Cardiac muscle cell (in vitro differentiated cells and primary cell): ENCODE measurements around the gene TNKS1BP1. TPM values are rescaled to one million over a fixed set of nuclear protein-coding genes. Genes with fewer than 3 reads are reported as not detected.

ENCODE experiments used
- DNase-seq, 2 donors: peaks; one replicate each; pipeline versions ENCODE4 v3.0.0 to v3.0.0-alpha.2; 2010 to 2017; ENCODE audit warnings: low read depth in 1 of 2, low spot score in 1 of 2
- H3K27ac ChIP-seq: fragments of 200-600 bp; sonication (generic); 2 replicates; pipeline ENCODE4 v1.5.1; 2016
- H3K27me3 ChIP-seq: fragments of 200-600 bp; sonication (generic); 2 replicates; pipeline ENCODE4 v1.6.0; 2016; ENCODE audit warnings: control low read depth
- H3K36me3 ChIP-seq: fragments of 200-600 bp; sonication (generic); 2 replicates; pipeline ENCODE4 v1.5.1; 2016; ENCODE audit warnings: control low read depth
- H3K4me1 ChIP-seq: fragments of 200-600 bp; sonication (generic); 2 replicates; pipeline ENCODE4 v1.8.1; 2017; ENCODE audit warnings: low read depth, mild to moderate bottlenecking, mixed run types
- H3K4me3 ChIP-seq: fragments of 200-600 bp; sonication (generic); 2 replicates; pipeline ENCODE4 v1.5.1; 2016; ENCODE audit warnings: mild to moderate bottlenecking
- H3K9me3 ChIP-seq: fragments of 200-600 bp; sonication (generic); 2 replicates; pipeline ENCODE4 v1.5.1; 2017; ENCODE audit warnings: low read depth, mild to moderate bottlenecking, control low read depth
- CTCF ChIP-seq: IDR thresholded peaks from 2 replicates; pipeline ENCODE4 v1.5.1; 2012; ENCODE audit warnings: low read depth, mild to moderate bottlenecking, low read length
- polyA plus RNA-seq: library from polyadenylated mRNA; unstranded; fragments of >200 nt; fragmentation: Nextera tagmentation; extraction: Ambion mirVana; gene quantifications from 2 replicates; pipeline ENCODE4 v1.2.1, GENCODE V29; 2016
- total RNA-seq: library from RNA; depleted of rRNA; stranded (reverse); fragments of >200 nt; gene quantifications from 2 replicates; pipeline ENCODE4 v1.2.3, GENCODE V29; 2016

The TNKS1BP1 gene
- total and polyA plus RNA-seq, 2 experiments from 2014 or later, result 62.1 to 69.1 TPM

GRCh38 chr11:57276971-57277675 lies 47.6 kb downstream of the TNKS1BP1 start:
- no peak overlapping the region for H3K27ac ChIP-seq
- no peaks in the 10 kb centered on the region for H3K36me3 ChIP-seq
- no peak overlapping the region for H3K4me3 ChIP-seq
- peak in 1 of 2 donors; percentile 78 for DNase-seq
- H3K4me1 ChIP-seq, result peaks cover 8% of the 10 kb centered on the region
- no peak for TF ChIP-seq CTCF
- no peaks in the 10 kb centered on the region for H3K27me3 ChIP-seq
- H3K9me3 ChIP-seq, result no peaks in the 10 kb centered on the region

- no peak for TF ChIP-seq CTCF
- Histone ChIP-seq H3K4me3 (no peak overlapping the region), H3K27ac (no peak overlapping the region), H3K9me3 (no peaks in the 10 kb centered on the region), H3K4me1 (peaks cover 8% of the 10 kb centered on the region), H3K36me3 (no peaks in the 10 kb centered on the region), H3K27me3 (no peaks in the 10 kb centered on the region)
- DNase-seq, result no peak
Measured at GRCh38 chr11:57276169-57276970, 48.4 kb downstream of the TNKS1BP1 start.

- no peaks in the 10 kb centered on the region for H3K9me3 ChIP-seq
- no peaks in the 10 kb centered on the region for H3K36me3 ChIP-seq
- no peak for TF ChIP-seq CTCF
- peaks cover 8% of the 10 kb centered on the region for H3K4me1 ChIP-seq
- H3K27me3 ChIP-seq, result no peaks in the 10 kb centered on the region
- peak in 1 of 2 donors; percentile 59 for DNase-seq
- H3K4me3 ChIP-seq, result no peak overlapping the region
- no peak overlapping the region for H3K27ac ChIP-seq
Measured at GRCh38 chr11:57275582-57275981, 49.2 kb downstream of the TNKS1BP1 start.

- Histone ChIP-seq H3K4me1 (peaks cover 8% of the 10 kb centered on the region), H3K27ac (no peak overlapping the region), H3K36me3 (no peaks in the 10 kb centered on the region), H3K4me3 (no peak overlapping the region), H3K27me3 (no peaks in the 10 kb centered on the region), H3K9me3 (no peaks in the 10 kb centered on the region)
- TF ChIP-seq CTCF, result no peak
- DNase-seq, result no peak
Measured at GRCh38 chr11:57274904-57275498, 49.8 kb downstream of the TNKS1BP1 start.

GRCh38 chr11:57273448-57274058 lies 51.2 kb downstream of the TNKS1BP1 start:
- Histone ChIP-seq H3K36me3 (no peaks in the 10 kb centered on the region), H3K9me3 (no peaks in the 10 kb centered on the region), H3K4me1 (peaks cover 8% of the 10 kb centered on the region), H3K27me3 (no peaks in the 10 kb centered on the region), H3K27ac (no peak overlapping the region), H3K4me3 (no peak overlapping the region)
- DNase-seq, result no peak
- TF ChIP-seq CTCF, result no peak
